ENCODE measurements around the gene MACROD1. TPM values are rescaled to one million over a fixed set of nuclear protein-coding genes. Genes with fewer than 3 reads are reported as not detected.

The MACROD1 gene
- total RNA-seq, 6 experiments from 2014 or later = 11.8 to 17.0 (median 13.1) TPM

DNA sequence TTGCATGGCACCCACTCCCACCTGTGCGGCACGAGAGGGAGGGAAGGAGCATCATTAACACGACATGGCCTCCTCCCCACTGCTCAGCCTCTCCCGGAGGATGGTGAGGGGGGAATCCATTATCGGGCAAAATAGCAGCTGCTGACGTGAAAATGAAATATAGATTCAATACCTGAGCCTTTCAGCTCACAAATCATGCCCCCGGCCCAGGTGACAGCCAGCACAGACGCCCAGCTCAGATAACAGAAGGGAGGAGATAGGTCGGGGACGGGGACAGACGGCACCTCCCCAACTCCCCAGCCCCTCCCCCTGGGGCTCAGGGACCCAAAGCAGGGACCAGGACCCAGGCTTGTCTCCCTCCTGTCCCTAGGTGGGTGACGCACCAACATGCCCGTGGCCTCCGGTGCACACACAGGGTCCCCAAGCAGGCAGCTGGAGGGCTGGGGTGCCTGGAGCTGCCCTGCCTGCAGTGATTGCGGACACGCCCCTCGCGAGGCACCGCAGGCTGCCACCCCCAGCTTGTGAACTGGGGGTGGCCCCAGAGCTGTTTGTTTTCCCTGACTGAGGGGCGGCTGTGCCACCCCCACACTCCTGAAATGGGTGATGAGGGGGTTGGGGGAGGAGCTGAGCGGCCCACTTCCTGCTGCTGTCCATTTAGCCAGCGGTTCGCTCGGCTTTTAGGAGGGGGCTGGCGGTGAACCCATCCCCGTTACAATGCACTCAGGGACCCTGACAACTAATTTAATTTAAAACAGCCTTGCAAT lies 98.5 kb downstream of the MACROD1 start:
- TF ChIP-seq, protein P1, sequence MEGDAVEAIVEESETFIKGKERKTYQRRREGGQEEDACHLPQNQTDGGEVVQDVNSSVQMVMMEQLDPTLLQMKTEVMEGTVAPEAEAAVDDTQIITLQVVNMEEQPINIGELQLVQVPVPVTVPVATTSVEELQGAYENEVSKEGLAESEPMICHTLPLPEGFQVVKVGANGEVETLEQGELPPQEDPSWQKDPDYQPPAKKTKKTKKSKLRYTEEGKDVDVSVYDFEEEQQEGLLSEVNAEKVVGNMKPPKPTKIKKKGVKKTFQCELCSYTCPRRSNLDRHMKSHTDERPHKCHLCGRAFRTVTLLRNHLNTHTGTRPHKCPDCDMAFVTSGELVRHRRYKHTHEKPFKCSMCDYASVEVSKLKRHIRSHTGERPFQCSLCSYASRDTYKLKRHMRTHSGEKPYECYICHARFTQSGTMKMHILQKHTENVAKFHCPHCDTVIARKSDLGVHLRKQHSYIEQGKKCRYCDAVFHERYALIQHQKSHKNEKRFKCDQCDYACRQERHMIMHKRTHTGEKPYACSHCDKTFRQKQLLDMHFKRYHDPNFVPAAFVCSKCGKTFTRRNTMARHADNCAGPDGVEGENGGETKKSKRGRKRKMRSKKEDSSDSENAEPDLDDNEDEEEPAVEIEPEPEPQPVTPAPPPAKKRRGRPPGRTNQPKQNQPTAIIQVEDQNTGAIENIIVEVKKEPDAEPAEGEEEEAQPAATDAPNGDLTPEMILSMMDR (IDR thresholded peaks at IDR 0.05) = no peak
- no peak overlapping the region for H3K4me3 Mint-ChIP-seq
- no peaks in the 10 kb centered on the region for H3K36me3 Mint-ChIP-seq (ENCODE audit: low read depth)
- H3K4me1 Mint-ChIP-seq (ENCODE audit: low read depth) = no peaks in the 10 kb centered on the region
- H3K27ac Mint-ChIP-seq = no peak overlapping the region
- H3K9me3 Mint-ChIP-seq = no peaks in the 10 kb centered on the region
- peaks cover 10% of the 10 kb centered on the region; the same call in 1 of the 2 replicates for H3K27me3 Mint-ChIP-seq (ENCODE audit: insufficient read depth)
- DNase-seq = no peak

DNA sequence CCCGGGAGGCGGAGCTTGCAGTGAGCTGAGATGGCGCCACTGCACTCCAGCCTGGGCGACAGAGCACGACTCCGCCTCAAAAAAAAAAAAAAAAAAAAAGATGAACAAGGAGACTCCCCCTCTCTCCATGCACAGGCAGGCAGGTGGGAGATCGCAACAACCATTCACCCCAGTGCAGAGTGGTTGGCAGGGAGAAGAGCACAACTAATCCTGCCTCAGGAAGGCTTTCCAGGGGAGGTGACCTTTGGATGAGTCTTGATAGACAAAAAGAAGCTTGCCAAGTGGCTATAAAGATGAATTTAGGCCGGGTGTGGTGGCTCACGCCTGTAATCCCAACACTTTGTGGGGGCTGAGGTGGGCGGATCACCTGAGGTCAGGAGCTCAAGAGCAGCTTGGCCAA lies 100.2 kb downstream of the MACROD1 start:
- peaks cover 16% of the 10 kb centered on the region; the same call in 1 of the 2 replicates for H3K27me3 Mint-ChIP-seq (ENCODE audit: insufficient read depth)

DNA sequence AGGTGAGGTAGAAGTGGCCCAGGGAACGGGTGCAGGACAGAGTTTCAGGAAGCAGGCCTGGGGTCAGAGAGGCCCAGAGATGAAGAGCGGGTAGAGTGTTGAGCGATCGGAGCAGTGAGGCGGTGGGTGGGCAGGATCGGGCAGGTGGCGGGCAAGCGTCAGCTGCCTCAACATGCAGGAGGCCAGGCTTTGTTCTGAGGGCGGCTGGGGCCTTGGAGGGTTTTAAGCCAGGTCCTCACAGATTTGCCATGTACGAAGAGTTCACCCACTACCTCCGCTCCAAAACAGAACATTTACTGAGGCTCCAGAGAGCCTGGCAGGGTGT lies 100.8 kb downstream of the MACROD1 start:
- no peaks in the 10 kb centered on the region for H3K9me3 Mint-ChIP-seq
- H3K36me3 Mint-ChIP-seq (ENCODE audit: low read depth) = no peaks in the 10 kb centered on the region
- H3K27me3 Mint-ChIP-seq (ENCODE audit: insufficient read depth) = peaks cover 15% of the 10 kb centered on the region; the same call in 1 of the 2 replicates
- no peaks in the 10 kb centered on the region for H3K4me1 Mint-ChIP-seq (ENCODE audit: low read depth)
- H3K27ac Mint-ChIP-seq = no peak overlapping the region
- H3K4me3 Mint-ChIP-seq = no peak overlapping the region
- DNase-seq = no peak
- TF ChIP-seq, protein P1 (IDR thresholded peaks at IDR 0.05) = no peak

More for the DNA sequence above, 100.2 kb downstream of the MACROD1 start:
- TF ChIP-seq, protein P1 (IDR thresholded peaks at IDR 0.05) = no peak
- Mint-ChIP-seq H3K36me3 (ENCODE audit: low read depth) (no peaks in the 10 kb centered on the region), H3K27ac (no peak overlapping the region), H3K4me3 (no peak overlapping the region), H3K4me1 (ENCODE audit: low read depth) (no peaks in the 10 kb centered on the region), H3K9me3 (no peaks in the 10 kb centered on the region)
- no peak for DNase-seq

DNA sequence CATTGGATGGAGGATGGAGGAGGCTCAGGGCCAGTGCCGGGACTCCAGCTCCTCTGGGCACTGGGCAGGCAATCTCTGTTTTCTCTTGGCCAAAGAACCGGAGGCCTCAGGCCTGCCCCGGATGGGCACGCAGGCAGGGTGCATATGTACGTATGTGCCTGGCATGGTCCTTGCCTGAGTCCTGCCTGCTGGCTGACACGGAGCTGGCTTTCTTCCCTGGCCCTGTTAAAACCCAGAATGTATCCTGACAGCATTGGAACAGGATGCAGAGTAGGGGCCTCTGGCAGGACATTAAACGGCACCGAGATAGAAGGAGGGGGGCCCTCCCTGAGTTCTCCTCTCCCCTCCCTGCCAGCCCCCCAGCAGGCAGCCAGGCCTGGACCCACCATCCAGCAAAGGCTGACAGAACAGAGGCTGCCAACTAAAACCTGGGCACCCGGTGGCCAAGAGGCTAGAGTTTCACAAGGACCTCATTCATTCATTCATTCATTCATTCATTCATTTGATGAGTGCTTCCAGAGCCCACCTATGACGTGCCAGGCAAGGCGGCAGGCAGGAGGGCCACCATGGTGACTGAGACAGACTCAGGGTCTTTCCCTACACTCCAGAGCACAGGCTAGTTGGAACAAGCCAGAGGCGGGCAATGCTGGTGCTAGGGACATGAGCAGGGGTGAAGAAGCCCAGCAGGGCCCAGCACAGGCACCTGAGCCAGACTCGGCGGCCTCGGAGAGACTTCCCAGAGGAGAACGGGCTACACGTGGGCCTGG lies 101.4 kb downstream of the MACROD1 start:
- Mint-ChIP-seq H3K4me3 (no peak overlapping the region), H3K27ac (no peak overlapping the region), H3K27me3 (ENCODE audit: insufficient read depth) (peaks cover 15% of the 10 kb centered on the region; the same call in 1 of the 2 replicates), H3K4me1 (ENCODE audit: low read depth) (no peaks in the 10 kb centered on the region), H3K9me3 (no peaks in the 10 kb centered on the region), H3K36me3 (ENCODE audit: low read depth) (no peaks in the 10 kb centered on the region)
- no peak for DNase-seq
- TF ChIP-seq, protein P1 (IDR thresholded peaks at IDR 0.05) = no peak

DNA sequence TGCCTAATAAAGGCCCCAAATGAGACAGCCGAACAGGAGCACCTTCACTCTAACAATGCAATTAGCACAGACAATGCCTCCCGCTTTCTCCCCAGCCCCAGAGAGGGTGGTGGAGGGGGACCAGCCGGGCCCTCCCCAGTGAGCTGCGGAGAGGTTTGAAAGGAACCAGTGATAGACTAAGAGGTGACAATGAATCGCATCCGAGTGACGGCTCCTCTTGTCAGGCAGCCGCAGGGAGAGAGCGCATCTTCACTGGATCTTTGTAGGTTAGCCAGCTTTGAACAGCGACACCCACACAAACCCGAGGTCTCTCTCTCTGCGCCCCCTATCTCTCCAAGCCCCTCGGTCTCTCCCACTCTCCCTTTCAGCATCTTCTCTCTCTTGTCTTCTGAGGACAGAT lies 102.1 kb downstream of the MACROD1 start:
- DNase-seq = no peak
- H3K4me3 Mint-ChIP-seq = no peak overlapping the region
- H3K36me3 Mint-ChIP-seq (ENCODE audit: low read depth) = no peaks in the 10 kb centered on the region
- no peaks in the 10 kb centered on the region for H3K9me3 Mint-ChIP-seq
- TF ChIP-seq, protein P1 (IDR thresholded peaks at IDR 0.05) = no peak
- no peaks in the 10 kb centered on the region for H3K4me1 Mint-ChIP-seq (ENCODE audit: low read depth)
- H3K27me3 Mint-ChIP-seq (ENCODE audit: insufficient read depth) = peaks cover 15% of the 10 kb centered on the region; the same call in 1 of the 2 replicates
- H3K27ac Mint-ChIP-seq = no peak overlapping the region
